HL-60 (cell line): ENCODE results near the gene MEGF10.

Experiments
- DNase-seq, 2 experiments: peaks; one replicate each; pipeline ENCODE4 v3.0.0-alpha.2; 2010 to 2020; ENCODE audit warnings: low read depth in 1 of 2, low spot score in 1 of 2
- H3K27ac ChIP-seq: fragments of 250-450 bp; sonication (Bioruptor Pico); replicated peaks from 2 replicates; pipeline ENCODE4 v1.5.1; 2020; ENCODE audit warnings: mild to moderate bottlenecking, moderate library complexity
- H3K27me3 ChIP-seq: fragments of 250-450 bp; sonication (Bioruptor Pico); 2 replicates; pipeline ENCODE4 v1.5.1; 2021; ENCODE audit warnings: mild to moderate bottlenecking, moderate library complexity; ENCODE audit not compliant: insufficient read depth, poor library complexity, severe bottlenecking
- H3K4me3 ChIP-seq: replicated peaks from 2 replicates; pipeline ENCODE4 v1.5.1; 2011; ENCODE audit warnings: mild to moderate bottlenecking, control low read depth, low read length; ENCODE audit not compliant: insufficient read depth
- GABPA ChIP-seq: IDR thresholded peaks from 2 replicates; pipeline ENCODE4 v1.6.1; 2012; ENCODE audit warnings: low read depth
- POLR2AphosphoS5 ChIP-seq: IDR thresholded peaks from 2 replicates; pipeline ENCODE4 v1.6.1; 2012; ENCODE audit warnings: low read depth
- SPI1 ChIP-seq: IDR thresholded peaks from 2 replicates; pipeline ENCODE4 v1.6.1; 2012; ENCODE audit warnings: low read depth, mild to moderate bottlenecking, borderline replicate concordance
- TF ChIP-seq, protein P1 (sequence below): IDR thresholded peaks from 2 replicates; pipeline ENCODE4 v1.6.1; 2012; ENCODE audit warnings: low read depth; ENCODE audit not compliant: insufficient replicate concordance
- TF ChIP-seq, protein P2 (sequence below): IDR thresholded peaks from one replicate; pipeline ENCODE4 v1.5.1; 2011; ENCODE audit warnings: low read length, control low read depth, inconsistent platforms; ENCODE audit not compliant: insufficient read depth

Gene MEGF10

DNA sequence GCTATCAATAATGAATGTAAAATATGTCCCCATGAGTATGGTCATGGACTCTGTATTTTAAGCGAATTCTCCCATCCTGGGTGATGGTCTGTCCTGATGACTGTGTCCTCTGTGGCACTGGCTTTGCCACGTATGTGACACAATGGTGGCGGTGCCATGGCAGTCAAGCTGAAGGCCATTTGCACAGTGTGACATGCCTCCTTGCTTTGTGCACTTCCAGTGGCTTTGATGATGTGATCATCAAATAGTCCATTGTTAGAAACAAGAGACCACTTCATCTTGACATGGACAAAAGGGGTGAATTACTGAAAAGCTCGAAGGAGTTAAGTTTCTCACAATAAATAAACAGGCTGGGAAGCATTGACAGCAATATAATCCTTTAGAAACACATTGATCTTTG, 195.9 kb downstream of the MEGF10 start:
- Histone ChIP-seq H3K4me3 (no peak overlapping the region), H3K27ac (no peak overlapping the region), H3K27me3 (no peaks in the 10 kb centered on the region)
- no peak for DNase-seq
- no peak for TF ChIP-seq GABPA
- no peak for TF ChIP-seq SPI1
- TF ChIP-seq POLR2AphosphoS5, result no peak

DNA sequence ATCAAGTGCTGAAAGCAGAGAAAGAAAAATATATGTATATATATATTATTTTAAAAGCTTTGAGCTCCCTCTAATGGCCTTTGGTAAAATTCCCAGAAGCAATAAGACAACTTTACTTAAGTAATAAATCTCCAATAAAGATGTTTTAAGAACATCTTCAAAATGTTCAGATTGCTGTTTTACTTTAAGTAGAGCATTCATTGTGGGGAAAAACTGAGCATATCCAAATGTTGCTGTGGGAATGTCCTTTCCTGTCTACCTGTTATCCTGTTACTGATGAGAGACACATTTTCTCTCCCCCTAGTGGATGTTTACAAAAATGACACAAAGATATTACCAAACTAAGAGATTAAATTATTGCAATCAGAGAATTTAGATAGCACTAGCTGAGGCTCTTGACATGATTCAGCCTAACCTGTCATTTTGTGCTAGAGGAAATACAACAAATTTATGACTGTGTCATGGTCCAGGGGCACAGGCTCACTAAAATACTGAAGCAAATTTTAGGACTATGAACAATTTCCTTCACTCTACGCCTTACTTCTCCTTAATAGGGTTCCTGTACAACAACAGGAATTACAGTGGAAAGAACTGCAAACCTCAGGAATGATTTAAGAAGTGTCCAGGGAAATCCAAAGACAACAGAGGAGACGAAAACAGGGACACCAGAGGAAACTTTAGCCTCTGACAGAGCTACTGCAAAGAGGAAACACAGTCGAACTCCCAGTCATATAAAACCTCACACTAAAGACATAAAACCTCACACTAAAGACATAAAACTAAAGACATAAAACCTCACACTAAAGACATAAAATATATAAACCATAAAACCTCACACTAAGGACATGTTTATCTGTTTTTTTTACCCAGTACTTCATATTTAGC, 202.5 kb downstream of the MEGF10 start:
- H3K4me3 ChIP-seq, result no peak overlapping the region
- DNase-seq, result no peak
- TF ChIP-seq, protein P1, sequence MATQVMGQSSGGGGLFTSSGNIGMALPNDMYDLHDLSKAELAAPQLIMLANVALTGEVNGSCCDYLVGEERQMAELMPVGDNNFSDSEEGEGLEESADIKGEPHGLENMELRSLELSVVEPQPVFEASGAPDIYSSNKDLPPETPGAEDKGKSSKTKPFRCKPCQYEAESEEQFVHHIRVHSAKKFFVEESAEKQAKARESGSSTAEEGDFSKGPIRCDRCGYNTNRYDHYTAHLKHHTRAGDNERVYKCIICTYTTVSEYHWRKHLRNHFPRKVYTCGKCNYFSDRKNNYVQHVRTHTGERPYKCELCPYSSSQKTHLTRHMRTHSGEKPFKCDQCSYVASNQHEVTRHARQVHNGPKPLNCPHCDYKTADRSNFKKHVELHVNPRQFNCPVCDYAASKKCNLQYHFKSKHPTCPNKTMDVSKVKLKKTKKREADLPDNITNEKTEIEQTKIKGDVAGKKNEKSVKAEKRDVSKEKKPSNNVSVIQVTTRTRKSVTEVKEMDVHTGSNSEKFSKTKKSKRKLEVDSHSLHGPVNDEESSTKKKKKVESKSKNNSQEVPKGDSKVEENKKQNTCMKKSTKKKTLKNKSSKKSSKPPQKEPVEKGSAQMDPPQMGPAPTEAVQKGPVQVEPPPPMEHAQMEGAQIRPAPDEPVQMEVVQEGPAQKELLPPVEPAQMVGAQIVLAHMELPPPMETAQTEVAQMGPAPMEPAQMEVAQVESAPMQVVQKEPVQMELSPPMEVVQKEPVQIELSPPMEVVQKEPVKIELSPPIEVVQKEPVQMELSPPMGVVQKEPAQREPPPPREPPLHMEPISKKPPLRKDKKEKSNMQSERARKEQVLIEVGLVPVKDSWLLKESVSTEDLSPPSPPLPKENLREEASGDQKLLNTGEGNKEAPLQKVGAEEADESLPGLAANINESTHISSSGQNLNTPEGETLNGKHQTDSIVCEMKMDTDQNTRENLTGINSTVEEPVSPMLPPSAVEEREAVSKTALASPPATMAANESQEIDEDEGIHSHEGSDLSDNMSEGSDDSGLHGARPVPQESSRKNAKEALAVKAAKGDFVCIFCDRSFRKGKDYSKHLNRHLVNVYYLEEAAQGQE, result no peak
- TF ChIP-seq SPI1, result no peak
- TF ChIP-seq, protein P2, sequence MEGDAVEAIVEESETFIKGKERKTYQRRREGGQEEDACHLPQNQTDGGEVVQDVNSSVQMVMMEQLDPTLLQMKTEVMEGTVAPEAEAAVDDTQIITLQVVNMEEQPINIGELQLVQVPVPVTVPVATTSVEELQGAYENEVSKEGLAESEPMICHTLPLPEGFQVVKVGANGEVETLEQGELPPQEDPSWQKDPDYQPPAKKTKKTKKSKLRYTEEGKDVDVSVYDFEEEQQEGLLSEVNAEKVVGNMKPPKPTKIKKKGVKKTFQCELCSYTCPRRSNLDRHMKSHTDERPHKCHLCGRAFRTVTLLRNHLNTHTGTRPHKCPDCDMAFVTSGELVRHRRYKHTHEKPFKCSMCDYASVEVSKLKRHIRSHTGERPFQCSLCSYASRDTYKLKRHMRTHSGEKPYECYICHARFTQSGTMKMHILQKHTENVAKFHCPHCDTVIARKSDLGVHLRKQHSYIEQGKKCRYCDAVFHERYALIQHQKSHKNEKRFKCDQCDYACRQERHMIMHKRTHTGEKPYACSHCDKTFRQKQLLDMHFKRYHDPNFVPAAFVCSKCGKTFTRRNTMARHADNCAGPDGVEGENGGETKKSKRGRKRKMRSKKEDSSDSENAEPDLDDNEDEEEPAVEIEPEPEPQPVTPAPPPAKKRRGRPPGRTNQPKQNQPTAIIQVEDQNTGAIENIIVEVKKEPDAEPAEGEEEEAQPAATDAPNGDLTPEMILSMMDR, result peak; percentile 6

DNA sequence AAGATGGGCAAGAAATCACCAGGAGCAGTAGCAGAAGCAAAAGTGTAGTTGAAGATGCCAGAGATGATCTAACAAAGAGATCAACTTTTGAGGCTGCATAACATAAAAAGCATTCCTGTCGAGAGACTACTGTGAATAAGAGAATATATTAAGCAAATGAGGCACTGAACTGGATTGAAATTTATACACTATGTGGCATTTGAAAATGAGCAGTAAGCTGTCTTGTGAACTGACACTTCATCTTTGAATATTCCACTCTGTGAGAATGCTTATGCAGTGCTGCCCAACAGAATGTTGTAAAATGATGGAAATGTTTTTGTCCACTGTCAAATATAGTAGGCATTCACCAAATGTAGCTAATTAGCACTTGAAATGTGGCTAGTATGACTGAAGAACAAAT, 208.0 kb downstream of the MEGF10 start:
- TF ChIP-seq, protein P1, result no peak
- TF ChIP-seq GABPA, result no peak
- TF ChIP-seq POLR2AphosphoS5, result no peak
- TF ChIP-seq SPI1, result no peak
- TF ChIP-seq, protein P2, result no peak
- no peak for DNase-seq
- no peaks in the 10 kb centered on the region for H3K27me3 ChIP-seq
- H3K4me3 ChIP-seq, result no peak overlapping the region
- no peak overlapping the region for H3K27ac ChIP-seq

More for the DNA sequence above, 202.5 kb downstream of the MEGF10 start:
- Histone ChIP-seq H3K27ac (no peak overlapping the region), H3K27me3 (no peaks in the 10 kb centered on the region)

DNA sequence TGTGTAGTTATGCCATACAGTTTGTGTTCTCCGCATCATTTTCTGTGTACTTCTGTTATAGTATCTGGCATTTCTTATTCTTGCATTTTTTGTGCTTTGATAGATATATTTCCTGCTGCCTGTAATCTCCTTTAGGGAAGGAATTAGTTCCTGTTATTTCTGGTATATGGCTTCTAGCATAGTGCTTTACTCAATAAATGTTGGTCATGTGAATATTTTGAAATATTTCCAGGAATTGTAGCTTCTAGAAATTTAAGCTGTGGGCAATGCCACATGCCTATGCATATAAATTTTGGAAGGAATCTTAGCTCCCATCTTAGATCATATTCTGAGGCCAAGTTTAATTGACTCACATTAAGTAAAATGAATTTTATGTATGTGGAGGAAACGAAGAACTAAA, 215.3 kb downstream of the MEGF10 start:
- TF ChIP-seq, protein P2, result no peak
- no peak for TF ChIP-seq SPI1
- no peak for TF ChIP-seq GABPA
- no peak for TF ChIP-seq POLR2AphosphoS5
- TF ChIP-seq, protein P1, result no peak
- no peak for DNase-seq
- Histone ChIP-seq H3K27ac (no peak overlapping the region), H3K4me3 (no peak overlapping the region), H3K27me3 (no peaks in the 10 kb centered on the region)
